Urothelium cell line (cell line): ENCODE data around the gene DLX3.

Experiments
- DNase-seq: peaks from one replicate; pipeline ENCODE4 v3.0.0; 2011; ENCODE audit warnings: low spot score, mixed read lengths
- FAIRE-seq: peaks from 2 replicates; lab custom pipeline; 2011; peaks lifted over from hg19 to GRCh38; lab: Jason Lieb, UNC

DLX3 gene

GRCh38 chr17:50024808-50025207 lies 29.8 kb upstream of the DLX3 start:
- no peak for FAIRE-seq

GRCh38 chr17:50023520-50023919 lies 28.5 kb upstream of the DLX3 start:
- FAIRE-seq, result peak; percentile 99
- no peak for DNase-seq

More at GRCh38 chr17:50024808-50025207, 29.8 kb upstream of the DLX3 start:
- no peak for DNase-seq

GRCh38 chr17:50022463-50023130 lies 27.6 kb upstream of the DLX3 start:
- DNase-seq, result no peak
- no peak for FAIRE-seq

GRCh38 chr17:50021681-50022370 lies 26.8 kb upstream of the DLX3 start:
- DNase-seq (no peak), FAIRE-seq (no peak)

- no peak for FAIRE-seq
- no peak for DNase-seq
Measured at GRCh38 chr17:50020841-50021599, 26.0 kb upstream of the DLX3 start.

- no peak for FAIRE-seq
- no peak for DNase-seq
Measured at GRCh38 chr17:50018909-50019308, 23.9 kb upstream of the DLX3 start.

GRCh38 chr17:50015146-50015545 lies 20.1 kb upstream of the DLX3 start:
- DNase-seq, result no peak
- no peak for FAIRE-seq

- FAIRE-seq (no peak), DNase-seq (no peak)
Measured at GRCh38 chr17:50014471-50015088, 19.6 kb upstream of the DLX3 start.

- FAIRE-seq (no peak), DNase-seq (no peak)
Measured at GRCh38 chr17:50013079-50013478, 18.1 kb upstream of the DLX3 start.

GRCh38 chr17:50009282-50009681 lies 14.3 kb upstream of the DLX3 start:
- FAIRE-seq (no peak), DNase-seq (no peak)

GRCh38 chr17:50003911-50004310 lies 8.9 kb upstream of the DLX3 start:
- FAIRE-seq, result no peak
- DNase-seq, result no peak

- DNase-seq, result no peak
- FAIRE-seq, result no peak
Measured at GRCh38 chr17:49998836-49999511, 4.0 kb upstream of the DLX3 start.

- no peak for FAIRE-seq
Measured at GRCh38 chr17:49997773-49998703, 3.0 kb upstream of the DLX3 start.

GRCh38 chr17:49997301-49997650 lies 2.3 kb upstream of the DLX3 start:
- FAIRE-seq (no peak), DNase-seq (no peak)

More at GRCh38 chr17:49997773-49998703, 3.0 kb upstream of the DLX3 start:
- peak; percentile 90 for DNase-seq

- DNase-seq (peak; percentile 82), FAIRE-seq (peak; percentile 65)
Measured at GRCh38 chr17:49996495-49997300, 1.7 kb upstream of the DLX3 start.

- no peak for FAIRE-seq
Measured at GRCh38 chr17:49996121-49996494, 1.1 kb upstream of the DLX3 start.

GRCh38 chr17:49994085-49995054 lies 654 bp downstream of the DLX3 start:
- FAIRE-seq (no peak), DNase-seq (no peak)

More at GRCh38 chr17:49996121-49996494, 1.1 kb upstream of the DLX3 start:
- no peak for DNase-seq
